GM23248 (cell line): ENCODE results near the gene IFRD1. TPM values are rescaled to one million over a fixed set of nuclear protein-coding genes. Genes with fewer than 3 reads are reported as not detected.

ENCODE experiments used
- DNase-seq: peaks from one replicate; pipeline ENCODE4 v3.0.0-alpha.2; 2015
- H2AFZ ChIP-seq: fragments of 200-600 bp; sonication (generic); 2 replicates; pipeline ENCODE4 v1.6.1; 2016; ENCODE audit warnings: antibody characterized with exemption
- H3F3A ChIP-seq: fragments of 200-600 bp; sonication (generic); 2 replicates; pipeline ENCODE4 v1.6.1; 2016; ENCODE audit warnings: mild to moderate bottlenecking, antibody characterized with exemption, mixed run types; ENCODE audit not compliant: insufficient read depth
- H3K27ac ChIP-seq: fragments of 200-600 bp; sonication (generic); 2 replicates; pipeline ENCODE4 v1.5.1; 2016; ENCODE audit warnings: mild to moderate bottlenecking
- H3K27me3 ChIP-seq: fragments of 200-600 bp; sonication (generic); replicated peaks from 2 replicates; pipeline ENCODE4 v1.6.1; 2016; ENCODE audit warnings: mild to moderate bottlenecking; ENCODE audit not compliant: insufficient read depth
- H3K36me3 ChIP-seq: fragments of 200-600 bp; sonication (generic); 2 replicates; pipeline ENCODE4 v1.6.1; 2016; ENCODE audit warnings: low read depth, mild to moderate bottlenecking
- H3K4me1 ChIP-seq: fragments of 200-600 bp; sonication (generic); 2 replicates; pipeline ENCODE4 v1.6.1; 2016; ENCODE audit warnings: mild to moderate bottlenecking; ENCODE audit not compliant: insufficient read depth
- H3K4me2 ChIP-seq: fragments of 200-600 bp; sonication (generic); one replicate; pipeline ENCODE4 v1.6.1; 2016; ENCODE audit warnings: mild to moderate bottlenecking; ENCODE audit not compliant: unreplicated experiment
- H3K4me3 ChIP-seq: fragments of 200-600 bp; sonication (generic); 2 replicates; pipeline ENCODE4 v1.5.1; 2016; ENCODE audit warnings: mild to moderate bottlenecking
- H3K79me2 ChIP-seq: fragments of 200-600 bp; sonication (generic); 2 replicates; pipeline ENCODE4 v1.6.1; 2016; ENCODE audit warnings: mild to moderate bottlenecking; ENCODE audit not compliant: insufficient read depth
- H3K9ac ChIP-seq: fragments of 200-600 bp; sonication (generic); 2 replicates; pipeline ENCODE4 v1.6.1; 2016; ENCODE audit warnings: mild to moderate bottlenecking
- H3K9me2 ChIP-seq: fragments of 200-600 bp; sonication (generic); 2 replicates; pipeline ENCODE4 v1.6.1; 2016; ENCODE audit warnings: mixed run types, mild to moderate bottlenecking, moderate library complexity; ENCODE audit not compliant: insufficient read depth
- H3K9me3 ChIP-seq: fragments of 200-600 bp; sonication (generic); one replicate; pipeline ENCODE4 v1.6.1; 2017; ENCODE audit warnings: low read depth
- H4K20me1 ChIP-seq: fragments of 200-600 bp; sonication (generic); 2 replicates; pipeline ENCODE4 v1.6.0; 2016; ENCODE audit not compliant: insufficient read depth
- EZH2 ChIP-seq: fragments of 200-600 bp; sonication (generic); IDR thresholded peaks from 2 replicates; pipeline ENCODE4 v1.6.1; 2018; ENCODE audit warnings: antibody characterized with exemption, mild to moderate bottlenecking; ENCODE audit not compliant: insufficient read depth, poor library complexity, severe bottlenecking
- EZH2phosphoT487 ChIP-seq: fragments of 200-600 bp; sonication (generic); IDR thresholded peaks from 2 replicates; pipeline ENCODE4 v1.6.1; 2018; ENCODE audit warnings: antibody characterized with exemption, moderate library complexity, mild to moderate bottlenecking, low read depth; ENCODE audit not compliant: insufficient read depth
- WGBS, 2 experiments: methylation state at CpG; one replicate each; pipeline ENCODE4 v1.1.6; 2015 to 2017; ENCODE audit warnings: low lambda C conversion rate in 2 of 2, low coverage in 1 of 2; ENCODE audit errors: missing lambda C conversion rate in 2 of 2; 5-methylcytosine and 5-hydroxymethylcytosine counted together
- in situ Hi-C: fragments of 300-500 bp; cut with MboI; formaldehyde crosslinking; loops from 2 replicates; pipeline ENCODE4 v1.15.0; 2020
- polyA plus RNA-seq: library from polyadenylated mRNA; unstranded; fragments of >200 nt; fragmentation: Nextera tagmentation; extraction: Ambion mirVana; gene quantifications from 2 replicates; pipeline ENCODE4 v1.2.1, GENCODE V29; 2016
- total RNA-seq: library from RNA; depleted of rRNA; stranded (reverse); fragments of >200 nt; shearing (Covaris generic); gene quantifications from 2 replicates; pipeline ENCODE4 v1.2.3, GENCODE V29; 2014

The IFRD1 gene
- total and polyA plus RNA-seq, 2 experiments from 2014 or later: 61.4 to 71.9 TPM

GRCh38 chr7:112419543-112420130, 30.6 kb upstream of the IFRD1 start:
- H3F3A ChIP-seq: peaks cover 27% of the 10 kb centered on the region
- H3K9ac ChIP-seq: no peak overlapping the region
- no peaks in the 10 kb centered on the region for H3K27me3 ChIP-seq
- H3K4me2 ChIP-seq: no peak overlapping the region
- H3K4me1 ChIP-seq: peaks cover 36% of the 10 kb centered on the region
- no peak overlapping the region for H3K27ac ChIP-seq
- H3K36me3 ChIP-seq: no peaks in the 10 kb centered on the region
- no peak overlapping the region for H3K4me3 ChIP-seq
- no peak for TF ChIP-seq EZH2
- TF ChIP-seq EZH2phosphoT487: no peak
- no peaks in the 10 kb centered on the region for H3K79me2 ChIP-seq
- H2AFZ ChIP-seq: no peak overlapping the region
- in situ Hi-C loops: loop anchor here (25.0 kb wide), 1 partner anchor 657 kb away; no protein-coding TSS in a partner anchor
- no peaks in the 10 kb centered on the region for H4K20me1 ChIP-seq
- DNase-seq: no peak
- H3K9me2 ChIP-seq: no peaks in the 10 kb centered on the region
- no peaks in the 10 kb centered on the region for H3K9me3 ChIP-seq
- 93 to 95% methylated on average over 4 of the region's 4 CpGs for WGBS, 2 experiments

- TF ChIP-seq EZH2: no peak
- no peak for TF ChIP-seq EZH2phosphoT487
- Histone ChIP-seq H3K4me3 (peak overlapping the region; percentile 56), H3K4me1 (peaks cover 36% of the 10 kb centered on the region), H4K20me1 (no peaks in the 10 kb centered on the region), H2AFZ (peak overlapping the region; percentile 85), H3K36me3 (no peaks in the 10 kb centered on the region), H3K79me2 (no peaks in the 10 kb centered on the region), H3K9ac (peak overlapping the region; percentile 60), H3F3A (peaks cover 27% of the 10 kb centered on the region), H3K4me2 (peak overlapping the region; percentile 75), H3K27me3 (no peaks in the 10 kb centered on the region), H3K9me2 (no peaks in the 10 kb centered on the region), H3K27ac (peak overlapping the region; percentile 55), H3K9me3 (no peaks in the 10 kb centered on the region)
- in situ Hi-C loops: loop anchor here (25.0 kb wide), 1 partner anchor 658 kb away; no protein-coding TSS in a partner anchor
- peak; percentile 54 for DNase-seq
- 4 to 5% methylated on average over 9 of the region's 9 CpGs for WGBS, 2 experiments
Observed at GRCh38 chr7:112420236-112420861, 29.9 kb upstream of the IFRD1 start.

- no peak overlapping the region for H3K4me3 ChIP-seq
- H3K9me2 ChIP-seq: no peaks in the 10 kb centered on the region
- no peak overlapping the region for H3K9ac ChIP-seq
- no peak overlapping the region for H2AFZ ChIP-seq
- H3K4me1 ChIP-seq: peaks cover 36% of the 10 kb centered on the region
- 93 to 97% methylated on average over 9 of the region's 9 CpGs for WGBS, 2 experiments
- no peaks in the 10 kb centered on the region for H3K36me3 ChIP-seq
- no peak overlapping the region for H3K27ac ChIP-seq
- no peaks in the 10 kb centered on the region for H3K27me3 ChIP-seq
- DNase-seq: no peak
- TF ChIP-seq EZH2phosphoT487 (no peak), EZH2 (no peak)
- H3F3A ChIP-seq: peaks cover 27% of the 10 kb centered on the region
- no peaks in the 10 kb centered on the region for H4K20me1 ChIP-seq
- H3K79me2 ChIP-seq: no peaks in the 10 kb centered on the region
- no peaks in the 10 kb centered on the region for H3K9me3 ChIP-seq
- H3K4me2 ChIP-seq: no peak overlapping the region
- in situ Hi-C loops: loop anchor here (25.0 kb wide), 1 partner anchor 660 kb away; no protein-coding TSS in a partner anchor
Observed at GRCh38 chr7:112421666-112422486, 28.4 kb upstream of the IFRD1 start.

- peak overlapping the region; percentile 33; the same call in 1 of the 2 replicates for H3K4me3 ChIP-seq
- peak; percentile 96 for DNase-seq
- in situ Hi-C loops: loop anchor here (25.0 kb wide), 1 partner anchor 661 kb away; no protein-coding TSS in a partner anchor
- no peaks in the 10 kb centered on the region for H3K9me3 ChIP-seq
- 48 to 50% methylated on average over 6 of the region's 6 CpGs for WGBS, 2 experiments
- no peaks in the 10 kb centered on the region for H4K20me1 ChIP-seq
- peak overlapping the region; percentile 49 for H3K9ac ChIP-seq
- H3F3A ChIP-seq: peaks cover 27% of the 10 kb centered on the region
- H3K79me2 ChIP-seq: no peaks in the 10 kb centered on the region
- peak overlapping the region; percentile 73 for H3K4me2 ChIP-seq
- no peaks in the 10 kb centered on the region for H3K9me2 ChIP-seq
- TF ChIP-seq EZH2phosphoT487 (no peak), EZH2 (no peak)
- H2AFZ ChIP-seq: peak overlapping the region; percentile 60
- H3K27me3 ChIP-seq: no peaks in the 10 kb centered on the region
- H3K4me1 ChIP-seq: peaks cover 36% of the 10 kb centered on the region
- peak overlapping the region; percentile 84 for H3K27ac ChIP-seq
- no peaks in the 10 kb centered on the region for H3K36me3 ChIP-seq
Observed at GRCh38 chr7:112422842-112423496, 27.3 kb upstream of the IFRD1 start.
